ENCODE measurements around the gene MAPK14.

DNA sequence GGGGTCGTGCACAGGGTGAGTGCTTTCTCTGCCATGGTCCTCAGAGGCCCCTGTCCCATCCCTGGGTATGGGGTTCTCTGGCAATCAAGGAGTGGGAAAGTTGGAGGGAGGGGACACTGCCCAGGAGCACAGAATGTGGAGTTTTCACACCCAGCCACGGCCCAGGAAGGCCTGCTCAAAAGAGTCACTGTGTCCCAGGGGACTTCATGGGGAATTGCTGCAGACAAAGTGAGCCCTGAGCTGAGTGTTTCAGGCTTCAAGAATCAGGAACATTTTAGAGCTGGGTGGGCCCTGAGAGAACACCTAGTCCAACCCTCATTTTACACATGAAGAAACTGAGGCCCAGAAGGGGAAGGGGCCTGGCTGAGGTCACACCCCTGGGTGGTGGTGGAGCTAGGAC, 108.4 kb downstream of the MAPK14 start:
- TF ChIP-seq, protein P1, sequence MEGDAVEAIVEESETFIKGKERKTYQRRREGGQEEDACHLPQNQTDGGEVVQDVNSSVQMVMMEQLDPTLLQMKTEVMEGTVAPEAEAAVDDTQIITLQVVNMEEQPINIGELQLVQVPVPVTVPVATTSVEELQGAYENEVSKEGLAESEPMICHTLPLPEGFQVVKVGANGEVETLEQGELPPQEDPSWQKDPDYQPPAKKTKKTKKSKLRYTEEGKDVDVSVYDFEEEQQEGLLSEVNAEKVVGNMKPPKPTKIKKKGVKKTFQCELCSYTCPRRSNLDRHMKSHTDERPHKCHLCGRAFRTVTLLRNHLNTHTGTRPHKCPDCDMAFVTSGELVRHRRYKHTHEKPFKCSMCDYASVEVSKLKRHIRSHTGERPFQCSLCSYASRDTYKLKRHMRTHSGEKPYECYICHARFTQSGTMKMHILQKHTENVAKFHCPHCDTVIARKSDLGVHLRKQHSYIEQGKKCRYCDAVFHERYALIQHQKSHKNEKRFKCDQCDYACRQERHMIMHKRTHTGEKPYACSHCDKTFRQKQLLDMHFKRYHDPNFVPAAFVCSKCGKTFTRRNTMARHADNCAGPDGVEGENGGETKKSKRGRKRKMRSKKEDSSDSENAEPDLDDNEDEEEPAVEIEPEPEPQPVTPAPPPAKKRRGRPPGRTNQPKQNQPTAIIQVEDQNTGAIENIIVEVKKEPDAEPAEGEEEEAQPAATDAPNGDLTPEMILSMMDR (IDR thresholded peaks at IDR 0.05; ENCODE audit: low read depth, low read length, poor library complexity, severe bottlenecking) = no peak
- TF ChIP-seq EZH2phosphoT487 (IDR thresholded peaks at IDR 0.05; ENCODE audit: borderline replicate concordance, low read length) = no peak
